HK-2 (cell line): ENCODE data around the gene AHCYL2.
A peak's percentile ranks its signal among the peaks of the same experiment; 100 is the strongest.
"Not testable (repeated sequence)": the region's sequence is repeated elsewhere in the genome, so short reads cannot be mapped to it uniquely, and the experiment has no call there.

ENCODE experiments used
- DNase-seq: peaks from one replicate; pipeline ENCODE4 v3.0.0-alpha.2; 2018; ENCODE audit not compliant: unreplicated experiment

Gene AHCYL2

GRCh38 chr7:129209067-129209926, 15.5 kb upstream of the AHCYL2 start:
- no peak for DNase-seq

DNA sequence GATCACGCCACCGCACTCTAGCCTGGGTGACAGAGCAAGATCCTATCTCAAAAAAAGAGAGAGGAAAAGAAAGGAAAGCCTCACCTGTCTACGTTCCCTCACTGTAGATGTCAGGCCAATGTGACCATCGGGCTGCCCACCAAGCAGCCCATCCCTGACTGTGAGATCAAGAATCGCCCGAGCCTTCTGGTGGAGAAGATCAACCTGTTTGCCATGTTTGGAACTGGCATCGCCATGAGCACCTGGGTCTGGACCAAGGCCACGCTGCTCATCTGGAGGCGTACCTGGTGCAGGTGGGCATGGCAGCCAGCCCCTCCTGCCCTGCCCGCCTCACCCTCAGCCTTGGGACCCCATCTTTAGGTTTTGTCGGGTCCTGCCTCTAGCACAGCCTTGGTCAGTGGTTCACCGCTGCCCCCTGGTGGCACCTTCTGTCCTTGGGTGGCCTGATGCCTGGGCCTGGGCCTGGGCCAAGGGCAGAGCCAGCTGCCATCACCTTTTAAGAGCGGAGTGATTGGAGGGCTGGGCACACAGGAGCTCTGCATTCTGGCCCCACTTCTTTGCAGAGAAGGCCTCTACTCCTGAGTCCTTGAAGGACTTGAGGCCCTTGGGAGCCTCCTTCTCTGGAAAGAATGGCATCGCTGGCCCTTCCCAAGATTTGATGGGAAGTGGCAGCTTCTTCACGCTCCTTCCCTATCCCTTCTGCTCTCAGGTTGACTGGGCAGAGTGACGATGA, 14.4 kb upstream of the AHCYL2 start:
- DNase-seq, result peak; percentile 72

DNA sequence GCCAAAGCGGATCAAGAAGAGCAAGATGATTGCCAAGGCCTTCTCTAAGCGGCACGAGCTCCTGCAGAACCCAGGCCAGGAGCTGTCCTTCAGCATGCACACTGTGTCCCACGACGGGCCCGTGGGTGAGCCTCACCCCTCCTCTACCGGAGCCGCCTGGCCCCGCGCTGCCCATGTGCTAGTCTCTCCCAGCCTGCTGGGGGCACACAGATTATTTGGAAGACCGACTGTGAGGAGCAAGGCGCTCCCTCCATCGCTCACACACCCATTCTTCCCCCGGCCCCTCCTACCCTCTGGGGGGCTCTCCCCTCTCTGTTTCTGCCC, 13.9 kb upstream of the AHCYL2 start:
- DNase-seq, result no peak

DNA sequence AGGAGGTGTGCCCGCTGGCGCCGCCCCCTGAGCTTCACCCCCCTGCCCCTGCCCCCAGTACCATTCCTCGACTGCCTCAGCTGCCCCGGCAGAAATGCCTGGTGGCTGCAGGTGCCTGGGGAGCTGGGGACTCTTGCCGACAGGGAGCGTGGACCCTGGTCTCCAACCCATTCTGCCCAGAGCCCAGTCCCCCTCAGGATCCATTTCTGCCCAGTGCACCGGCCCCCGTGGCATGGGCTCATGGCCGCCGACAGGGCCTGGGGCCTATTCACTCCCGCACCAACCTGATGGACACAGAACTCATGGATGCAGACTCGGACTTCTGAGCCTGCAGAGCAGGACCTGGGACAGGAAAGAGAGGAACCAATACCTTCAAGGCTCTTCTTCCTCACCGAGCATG, 12.7 kb upstream of the AHCYL2 start:
- DNase-seq, result no peak

GRCh38 chr7:129212596-129212995, 12.2 kb upstream of the AHCYL2 start:
- DNase-seq, result no peak

- DNase-seq, result peak; percentile 56
Observed at GRCh38 chr7:129213828-129214227, 11.0 kb upstream of the AHCYL2 start.

DNA sequence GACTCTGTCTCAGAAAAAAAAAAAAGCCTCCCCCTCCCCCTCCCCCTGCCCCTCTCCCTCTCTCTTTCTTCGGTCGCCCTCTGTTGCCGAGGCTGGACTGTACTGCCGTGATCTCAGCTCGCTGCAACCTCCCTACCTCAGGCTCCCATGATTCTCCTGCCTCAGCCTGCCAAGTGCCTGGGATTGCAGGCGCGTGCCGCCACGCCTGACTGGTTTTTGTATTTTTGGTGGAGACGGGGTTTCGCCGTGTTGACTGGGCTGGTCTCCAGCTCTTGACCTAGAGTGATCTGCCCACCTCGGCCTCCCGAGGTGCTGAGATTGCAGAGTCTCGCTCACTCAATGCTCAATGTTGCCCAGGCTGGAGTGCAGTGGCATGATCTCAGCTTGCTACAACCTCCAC, 9.1 kb upstream of the AHCYL2 start:
- not testable (repeated sequence) for DNase-seq

GRCh38 chr7:129216101-129216715, 8.6 kb upstream of the AHCYL2 start:
- DNase-seq, result not testable (repeated sequence)

DNA sequence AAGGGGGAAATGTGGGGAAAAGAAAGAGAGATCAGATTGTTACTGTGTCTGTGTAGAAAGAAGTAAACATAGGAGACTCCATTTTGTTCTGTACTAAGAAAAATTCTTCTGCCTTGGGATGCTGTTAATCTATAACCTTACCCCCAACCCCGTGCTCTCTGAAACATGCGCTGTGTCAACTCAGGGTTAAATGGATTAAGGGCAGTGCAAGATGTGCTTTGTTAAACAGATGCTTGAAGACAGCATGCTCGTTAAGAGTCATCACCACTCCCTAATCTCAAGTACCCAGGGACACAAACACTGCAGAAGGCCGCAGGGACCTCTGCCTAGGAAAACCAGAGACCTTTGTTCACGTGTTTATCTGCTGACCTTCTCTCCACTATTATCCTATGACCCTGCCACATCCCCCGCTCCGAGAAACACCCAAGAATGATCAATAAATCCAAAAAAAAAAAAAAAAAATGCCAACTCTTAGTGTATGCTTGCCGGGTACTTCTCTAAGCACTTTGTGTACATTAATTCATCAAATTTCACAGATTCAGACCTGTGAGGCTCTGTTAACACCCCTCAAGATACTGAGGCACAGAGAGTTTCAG, 7.9 kb upstream of the AHCYL2 start:
- DNase-seq, result not testable (repeated sequence)

GRCh38 chr7:129218514-129219062, 6.2 kb upstream of the AHCYL2 start:
- peak; percentile 79 for DNase-seq

- DNase-seq, result not testable (repeated sequence)
Observed at GRCh38 chr7:129219166-129219565, 5.7 kb upstream of the AHCYL2 start.

DNA sequence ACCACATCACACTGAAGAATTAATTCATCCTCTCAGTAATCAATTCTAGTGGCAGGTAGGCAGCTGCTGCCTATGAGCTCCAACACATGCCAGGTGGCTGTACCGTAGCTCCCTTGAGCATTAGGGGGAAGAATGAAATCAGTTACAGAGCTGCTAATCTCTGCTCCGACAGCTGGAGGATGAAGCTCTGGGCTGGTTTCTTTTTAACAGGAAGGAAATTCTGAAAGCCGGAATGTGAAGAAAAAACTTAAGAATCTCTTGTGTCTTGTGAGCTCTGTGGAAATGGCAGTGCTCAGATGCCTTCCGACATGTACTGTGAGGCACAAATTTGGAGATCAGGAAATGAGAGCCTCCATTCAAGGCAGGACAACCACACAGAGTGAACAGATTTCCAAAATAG, 2.8 kb upstream of the AHCYL2 start:
- DNase-seq, result no peak

GRCh38 chr7:129225206-129225930, 538 bp downstream of the AHCYL2 start:
- DNase-seq, result peak; percentile 69

GRCh38 chr7:129225931-129226572, 1.2 kb downstream of the AHCYL2 start:
- no peak for DNase-seq

DNA sequence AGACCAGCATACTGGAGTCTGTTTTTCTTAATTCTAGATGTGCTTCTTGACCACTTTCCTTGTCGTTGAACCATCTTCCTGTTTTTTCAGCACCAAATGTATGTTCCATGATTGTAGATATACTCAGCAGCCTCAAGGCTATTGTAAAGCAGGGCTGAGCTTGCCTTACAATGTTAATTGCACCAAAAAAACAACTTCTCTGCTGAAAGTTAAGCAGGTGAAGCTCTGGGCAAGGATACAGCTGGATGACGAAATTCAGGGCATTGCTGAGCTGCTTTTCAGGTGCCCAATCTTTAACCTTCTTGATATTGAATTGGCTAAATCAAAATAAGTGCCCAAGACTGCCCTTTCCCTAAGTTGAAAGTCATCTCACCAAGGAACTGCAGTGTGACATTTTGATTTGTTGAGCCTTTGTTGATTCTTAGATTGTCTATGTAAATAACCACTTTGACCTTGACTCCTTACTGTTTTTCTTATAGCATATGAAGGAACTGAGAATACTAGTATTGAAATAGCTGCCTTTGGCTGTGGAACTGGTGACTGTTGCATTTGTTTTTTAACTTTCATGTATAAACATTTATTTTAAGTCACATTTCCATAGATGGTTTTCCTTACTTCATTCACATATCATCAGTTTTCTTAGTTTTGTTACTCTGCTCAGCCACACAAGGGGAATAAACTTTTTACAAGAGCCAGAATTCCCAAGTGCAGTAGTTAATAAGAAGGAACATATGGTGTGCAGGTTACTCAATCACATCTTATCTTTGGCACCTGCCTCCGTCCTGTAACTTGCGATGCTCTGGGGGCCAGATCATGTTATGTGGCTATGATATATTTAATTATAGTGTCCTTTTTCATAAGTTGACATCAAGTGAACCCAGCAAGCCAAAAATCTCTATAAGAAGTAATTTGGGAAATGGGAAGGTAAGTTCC, 3.1 kb downstream of the AHCYL2 start:
- DNase-seq, result no peak

GRCh38 chr7:129228633-129229032, 3.8 kb downstream of the AHCYL2 start:
- DNase-seq, result no peak

GRCh38 chr7:129231666-129232065, 6.8 kb downstream of the AHCYL2 start:
- no peak for DNase-seq

DNA sequence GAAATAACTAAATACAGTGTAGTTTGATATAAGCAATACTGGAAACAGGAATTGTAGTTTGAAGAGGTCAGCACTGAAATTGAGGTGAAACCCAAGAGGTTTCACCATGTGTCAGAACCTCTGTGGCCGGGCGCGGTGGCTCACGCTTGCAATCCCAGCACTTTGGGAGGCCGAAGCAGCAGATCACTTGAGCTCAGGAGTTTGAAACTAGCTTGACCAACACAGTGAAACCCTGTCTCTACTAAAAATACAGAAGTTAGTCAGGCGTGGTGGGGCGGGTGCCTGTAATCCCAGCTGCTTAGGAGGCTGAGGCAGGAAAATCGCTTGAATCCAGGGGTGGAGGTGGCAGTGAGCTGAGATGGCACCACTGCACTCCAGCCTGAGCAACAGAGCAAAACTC, 13.7 kb downstream of the AHCYL2 start:
- DNase-seq, result peak; percentile 10

- DNase-seq, result peak; percentile 6
Observed at GRCh38 chr7:129240119-129240820, 15.4 kb downstream of the AHCYL2 start.
